ENCODE results near the gene WT1.

GRCh38 chr11:32366666-32367065 lies 68.7 kb downstream of the WT1 start:
- TF ChIP-seq CHD2 (IDR thresholded peaks at IDR 0.05; ENCODE audit: low read depth, low read length), result no peak
- TF ChIP-seq TRIM22 (IDR thresholded peaks at IDR 0.05), result no peak
- TF ChIP-seq TAF1 (CRISPR knock-in tag; IDR thresholded peaks at IDR 0.05), result no peak
- TF ChIP-seq POLR2A (IDR thresholded peaks at IDR 0.05; ENCODE audit: insufficient read depth in 1 of 2, low read depth in 2 of 2, low read length in 2 of 2), result no peak
- TF ChIP-seq ZSCAN9 (CRISPR knock-in tag; IDR thresholded peaks at IDR 0.05; ENCODE audit: borderline replicate concordance), result no peak
- TF ChIP-seq YY1 (IDR thresholded peaks at IDR 0.05; ENCODE audit: insufficient read depth, insufficient replicate concordance, low read depth, low read length), result no peak
- TF ChIP-seq STAG1 (CRISPR knock-in tag; IDR thresholded peaks at IDR 0.05), result no peak
- TF ChIP-seq ZBTB44 (CRISPR knock-in tag; IDR thresholded peaks at IDR 0.05), result no peak
- no peak for TF ChIP-seq CBX2 (IDR thresholded peaks at IDR 0.05; ENCODE audit: low read depth, low read length)
- TF ChIP-seq CBX2 (CRISPR knock-in tag; IDR thresholded peaks at IDR 0.05; ENCODE audit: low read depth), result no peak
- TF ChIP-seq SMC3 (IDR thresholded peaks at IDR 0.05; ENCODE audit: low read length), result no peak

Data from HepG2 (cell line).